ENCODE results near the gene TENM4.
A peak's percentile ranks its signal among the peaks of the same experiment; 100 is the strongest.

The TENM4 gene

GRCh38 chr11:79467761-79468160, 26.9 kb upstream of the TENM4 start:
- DNase-seq (ENCODE audit: low spot score): no peak
- no peak for TF ChIP-seq CTCF (IDR thresholded peaks at IDR 0.05; ENCODE audit: extremely low read depth, insufficient read depth, missing control alignments)
- in situ Hi-C loops (cut with MboI; ENCODE audit: low pct_unique_long_range_greater_than_20kb, low sequenced_read_pairs, unreplicated experiment): no loop called here

- DNase-seq (ENCODE audit: low spot score): no peak
- in situ Hi-C loops (cut with MboI; ENCODE audit: low pct_unique_long_range_greater_than_20kb, low sequenced_read_pairs, unreplicated experiment): no loop called here
- TF ChIP-seq CTCF (IDR thresholded peaks at IDR 0.05; ENCODE audit: extremely low read depth, insufficient read depth, missing control alignments): no peak
These were observed 25.6 kb upstream of the TENM4 start for GRCh38 chr11:79466411-79466810.

- in situ Hi-C loops (cut with MboI; ENCODE audit: low pct_unique_long_range_greater_than_20kb, low sequenced_read_pairs, unreplicated experiment): no loop called here
- no peak for TF ChIP-seq CTCF (IDR thresholded peaks at IDR 0.05; ENCODE audit: extremely low read depth, insufficient read depth, missing control alignments)
- DNase-seq (ENCODE audit: low spot score): no peak
These were observed 24.3 kb upstream of the TENM4 start for GRCh38 chr11:79465160-79465559.

- DNase-seq (ENCODE audit: low spot score): no peak
- no peak for TF ChIP-seq CTCF (IDR thresholded peaks at IDR 0.05; ENCODE audit: extremely low read depth, insufficient read depth, missing control alignments)
- in situ Hi-C loops (cut with MboI; ENCODE audit: low pct_unique_long_range_greater_than_20kb, low sequenced_read_pairs, unreplicated experiment): no loop called here
These were observed 21.1 kb upstream of the TENM4 start for GRCh38 chr11:79461666-79462645.

GRCh38 chr11:79461144-79461543, 20.3 kb upstream of the TENM4 start:
- no peak for DNase-seq (ENCODE audit: low spot score)
- peak; percentile 47 for TF ChIP-seq CTCF (IDR thresholded peaks at IDR 0.05; ENCODE audit: extremely low read depth, insufficient read depth, missing control alignments)
- in situ Hi-C loops (cut with MboI; ENCODE audit: low pct_unique_long_range_greater_than_20kb, low sequenced_read_pairs, unreplicated experiment): no loop called here

GRCh38 chr11:79458709-79459108, 17.9 kb upstream of the TENM4 start:
- no peak for TF ChIP-seq CTCF (IDR thresholded peaks at IDR 0.05; ENCODE audit: extremely low read depth, insufficient read depth, missing control alignments)
- DNase-seq (ENCODE audit: low spot score): no peak
- in situ Hi-C loops (cut with MboI; ENCODE audit: low pct_unique_long_range_greater_than_20kb, low sequenced_read_pairs, unreplicated experiment): no loop called here
